Measurements from ENCODE around the gene RANBP1. TPM values are rescaled to one million over a fixed set of nuclear protein-coding genes. Genes with fewer than 3 reads are reported as not detected.
A peak's percentile ranks its signal among the peaks of the same experiment; 100 is the strongest.

Gene RANBP1
- total and polyA plus RNA-seq, 2 of the 13 experiments (the other 11 are each of a cell fraction or from before 2014, with no cell fraction given) = 181 to 492 TPM

DNA sequence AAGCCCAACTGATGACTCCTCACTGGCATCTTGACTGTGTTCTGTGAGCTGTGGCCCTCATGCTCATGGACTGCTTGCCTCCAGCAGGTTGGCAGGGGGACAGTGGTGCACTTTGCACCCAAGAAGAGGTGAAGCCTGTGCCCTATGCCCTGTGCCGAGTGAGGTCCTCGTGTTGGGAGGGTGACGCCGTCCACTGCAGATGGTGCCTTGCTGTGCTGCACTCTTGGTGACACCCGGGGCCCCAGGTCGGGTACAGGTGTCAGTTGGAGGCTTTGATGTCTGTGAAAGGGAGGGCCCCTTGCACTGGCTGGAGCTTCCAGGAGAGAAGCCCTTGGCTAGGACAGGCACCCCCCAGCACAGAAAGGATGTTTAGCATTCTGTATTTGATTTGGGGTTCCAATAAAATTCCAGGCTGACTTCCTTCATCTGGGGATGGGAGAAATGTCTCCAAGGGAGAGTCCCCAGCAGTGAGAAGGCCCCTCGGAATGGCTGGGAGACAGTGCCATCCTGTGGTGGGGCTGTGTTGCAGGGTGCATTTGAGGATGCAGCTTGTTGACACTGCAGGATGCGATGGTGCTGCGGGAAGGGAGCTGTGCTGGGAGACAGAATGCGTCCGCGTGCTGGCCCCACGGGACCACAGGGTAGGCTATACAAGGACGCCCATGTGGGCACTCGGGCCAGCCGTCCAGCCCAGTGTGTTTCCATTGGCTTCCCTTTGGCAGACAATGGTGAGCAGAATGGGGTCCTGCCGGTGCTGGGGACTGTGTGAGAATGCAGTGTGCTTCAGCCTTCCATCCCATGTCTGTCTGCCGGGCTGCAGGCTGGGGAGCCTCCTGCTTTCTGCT lies 13.2 kb downstream of the RANBP1 start (continued):
- TF ChIP-seq, protein P1, sequence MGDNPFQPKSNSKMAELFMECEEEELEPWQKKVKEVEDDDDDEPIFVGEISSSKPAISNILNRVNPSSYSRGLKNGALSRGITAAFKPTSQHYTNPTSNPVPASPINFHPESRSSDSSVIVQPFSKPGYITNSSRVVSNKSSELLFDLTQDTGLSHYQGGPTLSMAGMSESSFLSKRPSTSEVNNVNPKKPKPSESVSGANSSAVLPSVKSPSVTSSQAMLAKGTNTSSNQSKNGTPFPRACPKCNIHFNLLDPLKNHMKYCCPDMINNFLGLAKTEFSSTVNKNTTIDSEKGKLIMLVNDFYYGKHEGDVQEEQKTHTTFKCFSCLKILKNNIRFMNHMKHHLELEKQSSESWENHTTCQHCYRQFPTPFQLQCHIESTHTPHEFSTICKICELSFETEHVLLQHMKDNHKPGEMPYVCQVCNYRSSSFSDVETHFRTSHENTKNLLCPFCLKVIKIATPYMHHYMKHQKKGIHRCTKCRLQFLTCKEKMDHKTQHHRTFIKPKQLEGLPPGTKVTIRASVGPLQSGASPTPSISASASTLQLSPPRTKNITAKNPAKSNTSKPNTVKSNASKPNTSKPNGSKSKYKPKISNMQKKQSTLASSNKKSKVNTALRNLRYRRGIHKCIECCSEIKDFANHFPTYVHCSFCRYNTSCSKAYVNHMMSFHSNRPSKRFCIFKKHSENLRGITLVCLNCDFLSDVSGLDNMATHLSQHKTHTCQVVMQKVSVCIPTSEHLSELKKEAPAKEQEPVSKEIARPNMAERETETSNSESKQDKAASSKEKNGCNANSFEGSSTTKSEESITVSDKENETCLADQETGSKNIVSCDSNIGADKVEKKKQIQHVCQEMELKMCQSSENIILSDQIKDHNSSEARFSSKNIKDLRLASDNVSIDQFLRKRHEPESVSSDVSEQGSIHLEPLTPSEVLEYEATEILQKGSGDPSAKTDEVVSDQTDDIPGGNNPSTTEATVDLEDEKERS (CRISPR knock-in tag; IDR thresholded peaks at IDR 0.05) = peak; percentile 71; the same call in 1 of the 2 replicates
- no peak for TF ChIP-seq NFE2L1 (CRISPR knock-in tag; IDR thresholded peaks at IDR 0.05; ENCODE audit: borderline replicate concordance)
- TF ChIP-seq NCOA1 (CRISPR knock-in tag; IDR thresholded peaks at IDR 0.05) = 0 out of 2 replicates have a peak, but pooled peaks have one; percentile 58
- no peak for TF ChIP-seq SETDB1 (CRISPR knock-in tag; IDR thresholded peaks at IDR 0.05; ENCODE audit: borderline replicate concordance)
- 0 out of 2 replicates have a peak, but pooled peaks have one; percentile 38 for TF ChIP-seq ZNF746 (CRISPR knock-in tag; IDR thresholded peaks at IDR 0.05)
- peak; percentile 37; the same call in 1 of the 2 replicates for TF ChIP-seq MEIS1 (CRISPR knock-in tag; IDR thresholded peaks at IDR 0.05; ENCODE audit: borderline replicate concordance)
- no peak for TF ChIP-seq NFE2 (CRISPR knock-in tag; IDR thresholded peaks at IDR 0.05)
- TF ChIP-seq HHEX (CRISPR knock-in tag; IDR thresholded peaks at IDR 0.05) = no peak
- no peak for TF ChIP-seq HNRNPLL (IDR thresholded peaks at IDR 0.05; ENCODE audit: low read depth, low read length, poor library complexity, severe bottlenecking)
- TF ChIP-seq, protein P2, sequence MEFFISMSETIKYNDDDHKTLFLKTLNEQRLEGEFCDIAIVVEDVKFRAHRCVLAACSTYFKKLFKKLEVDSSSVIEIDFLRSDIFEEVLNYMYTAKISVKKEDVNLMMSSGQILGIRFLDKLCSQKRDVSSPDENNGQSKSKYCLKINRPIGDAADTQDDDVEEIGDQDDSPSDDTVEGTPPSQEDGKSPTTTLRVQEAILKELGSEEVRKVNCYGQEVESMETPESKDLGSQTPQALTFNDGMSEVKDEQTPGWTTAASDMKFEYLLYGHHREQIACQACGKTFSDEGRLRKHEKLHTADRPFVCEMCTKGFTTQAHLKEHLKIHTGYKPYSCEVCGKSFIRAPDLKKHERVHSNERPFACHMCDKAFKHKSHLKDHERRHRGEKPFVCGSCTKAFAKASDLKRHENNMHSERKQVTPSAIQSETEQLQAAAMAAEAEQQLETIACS (CRISPR knock-in tag; IDR thresholded peaks at IDR 0.05) = no peak
- TF ChIP-seq ZNF367 (CRISPR knock-in tag; IDR thresholded peaks at IDR 0.05; ENCODE audit: borderline replicate concordance) = no peak
- no peak for TF ChIP-seq MATR3 (CRISPR knock-in tag; IDR thresholded peaks at IDR 0.05)
- no peak for TF ChIP-seq ZNF773 (CRISPR knock-in tag; IDR thresholded peaks at IDR 0.05; ENCODE audit: borderline replicate concordance)
- TF ChIP-seq KDM1A (CRISPR knock-in tag; IDR thresholded peaks at IDR 0.05) = peak; percentile 65; the same call in 1 of the 2 replicates
- TF ChIP-seq SIX4 (CRISPR knock-in tag; IDR thresholded peaks at IDR 0.05) = no peak
- TF ChIP-seq NR2F6 (IDR thresholded peaks at IDR 0.05) = peak; percentile 56
- no peak; the same call in none of the 2 replicates for TF ChIP-seq NR2F6 (CRISPR knock-in tag; IDR thresholded peaks at IDR 0.05)
- no peak for TF ChIP-seq ATF7-NPFF (CRISPR knock-in tag; IDR thresholded peaks at IDR 0.05; ENCODE audit: low read depth)
- TF ChIP-seq, protein P3, sequence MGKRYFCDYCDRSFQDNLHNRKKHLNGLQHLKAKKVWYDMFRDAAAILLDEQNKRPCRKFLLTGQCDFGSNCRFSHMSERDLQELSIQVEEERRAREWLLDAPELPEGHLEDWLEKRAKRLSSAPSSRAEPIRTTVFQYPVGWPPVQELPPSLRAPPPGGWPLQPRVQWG (CRISPR knock-in tag; IDR thresholded peaks at IDR 0.05; ENCODE audit: borderline replicate concordance, low read depth) = no peak
- TF ChIP-seq, protein P4, sequence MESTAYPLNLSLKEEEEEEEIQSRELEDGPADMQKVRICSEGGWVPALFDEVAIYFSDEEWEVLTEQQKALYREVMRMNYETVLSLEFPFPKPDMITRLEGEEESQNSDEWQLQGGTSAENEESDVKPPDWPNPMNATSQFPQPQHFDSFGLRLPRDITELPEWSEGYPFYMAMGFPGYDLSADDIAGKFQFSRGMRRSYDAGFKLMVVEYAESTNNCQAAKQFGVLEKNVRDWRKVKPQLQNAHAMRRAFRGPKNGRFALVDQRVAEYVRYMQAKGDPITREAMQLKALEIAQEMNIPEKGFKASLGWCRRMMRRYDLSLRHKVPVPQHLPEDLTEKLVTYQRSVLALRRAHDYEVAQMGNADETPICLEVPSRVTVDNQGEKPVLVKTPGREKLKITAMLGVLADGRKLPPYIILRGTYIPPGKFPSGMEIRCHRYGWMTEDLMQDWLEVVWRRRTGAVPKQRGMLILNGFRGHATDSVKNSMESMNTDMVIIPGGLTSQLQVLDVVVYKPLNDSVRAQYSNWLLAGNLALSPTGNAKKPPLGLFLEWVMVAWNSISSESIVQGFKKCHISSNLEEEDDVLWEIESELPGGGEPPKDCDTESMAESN (CRISPR knock-in tag; conservative IDR thresholded peaks at IDR 0.05) = no peak
- TF ChIP-seq RELA (CRISPR knock-in tag; IDR thresholded peaks at IDR 0.05) = no peak
- TF ChIP-seq ZEB1 (IDR thresholded peaks at IDR 0.05; ENCODE audit: insufficient replicate concordance, low read depth) = no peak
- peak; percentile 78; the same call in 1 of the 2 replicates for TF ChIP-seq FOXK1 (CRISPR knock-in tag; IDR thresholded peaks at IDR 0.05; ENCODE audit: borderline replicate concordance, low read depth)
